Transverse colon (tissue), 4 donors: ENCODE measurements around the gene PPFIBP2. TPM values are rescaled to one million over a fixed set of nuclear protein-coding genes. Genes with fewer than 3 reads are reported as not detected.

Experiments used
- DNase-seq: peaks from one replicate; pipeline ENCODE4 v3.0.0-alpha.2; 2019
- H3K27ac ChIP-seq, 4 donors: fragments of 200-600 bp; sonication (generic); 2 replicates each; pipeline ENCODE4 v1.5.1; 2016 to 2018; ENCODE audit warnings: inconsistent platforms in 4 of 4
- H3K27me3 ChIP-seq: fragments of 200-600 bp; sonication (generic); 2 replicates; pipeline ENCODE4 v1.5.1; 2017; ENCODE audit warnings: inconsistent platforms
- H3K36me3 ChIP-seq, 4 donors: fragments of 200-600 bp; sonication (generic); 2 replicates each; pipeline ENCODE4 v1.5.1; 2017 to 2019; ENCODE audit warnings: inconsistent platforms in 4 of 4
- H3K4me1 ChIP-seq, 4 donors: fragments of 200-600 bp; sonication (generic); 2 replicates each; pipeline ENCODE4 v1.5.1; 2017 to 2020; ENCODE audit warnings: inconsistent platforms in 4 of 4
- H3K4me3 ChIP-seq, 4 donors: fragments of 200-600 bp; sonication (generic); 1 replicate in 1 of 4; 2 replicates in 3 of 4; pipeline versions ENCODE4 v1.5.1 to v1.6.1; 2017 to 2019; ENCODE audit warnings: inconsistent platforms in 4 of 4
- H3K9me3 ChIP-seq, 2 donors: fragments of 200-600 bp; sonication (generic); 2 replicates each; pipeline ENCODE4 v1.5.1; 2017 to 2019; ENCODE audit warnings: inconsistent platforms in 2 of 2
- CTCF ChIP-seq, 5 experiments: fragments of 200-600 bp in 3 of 5; fragments of 450-650 bp in 2 of 5; sonication (generic) in 3 of 5; IDR thresholded peaks; 1 replicate in 2 of 5; 2 replicates in 3 of 5; pipeline ENCODE4 v1.5.1; 2016 to 2017; ENCODE audit warnings: antibody characterized with exemption in 5 of 5, inconsistent platforms in 3 of 5, mild to moderate bottlenecking in 2 of 5, moderate library complexity in 1 of 5
- EP300 ChIP-seq: sonication (generic); formaldehyde crosslinking; IDR thresholded peaks from one replicate; pipeline ENCODE4 v1.6.1; 2017; ENCODE audit warnings: antibody characterized with exemption, low read depth
- POLR2A ChIP-seq: fragments of 450-650 bp; IDR thresholded peaks from one replicate; pipeline ENCODE4 v1.6.1; 2016; ENCODE audit warnings: antibody characterized with exemption, mild to moderate bottlenecking, moderate library complexity
- POLR2AphosphoS5 ChIP-seq, 3 donors: sonication (generic); formaldehyde crosslinking; IDR thresholded peaks; one replicate each; pipeline ENCODE4 v1.6.1; 2016; ENCODE audit warnings: antibody characterized with exemption in 3 of 3
- WGBS, 2 donors: methylation state at CpG; one replicate each; pipeline ENCODE4 v1.1.5; 2018; ENCODE audit warnings: low coverage in 1 of 2; 5-methylcytosine and 5-hydroxymethylcytosine counted together
- in situ Hi-C, 4 donors: fragments of 200-750 bp; cut with MboI; loops; one replicate each; pipeline versions ENCODE4 v1.15.0 to v1.15.1; 2017; ENCODE audit warnings: low sequenced_read_pairs in 3 of 4, low pct_ligation_motif_present in 1 of 4, low pct_unique_long_range_greater_than_20kb in 1 of 4
- intact Hi-C: fragments of 100-400 bp; cut with DNase I; formaldehyde crosslinking; loops from one replicate; pipeline ENCODE4 v1.15.1; 2023; ENCODE audit warnings: low total_unique reads
- total RNA-seq, 4 donors: library from RNA; depleted of rRNA; stranded (reverse); fragments of >200 nt; gene quantifications; one replicate each; pipeline ENCODE4 v1.1.0, GENCODE V29; 2016

PPFIBP2 gene
- total RNA-seq, 4 donors from 2014 or later: 36.0 to 257 (median 83.3) TPM

DNA sequence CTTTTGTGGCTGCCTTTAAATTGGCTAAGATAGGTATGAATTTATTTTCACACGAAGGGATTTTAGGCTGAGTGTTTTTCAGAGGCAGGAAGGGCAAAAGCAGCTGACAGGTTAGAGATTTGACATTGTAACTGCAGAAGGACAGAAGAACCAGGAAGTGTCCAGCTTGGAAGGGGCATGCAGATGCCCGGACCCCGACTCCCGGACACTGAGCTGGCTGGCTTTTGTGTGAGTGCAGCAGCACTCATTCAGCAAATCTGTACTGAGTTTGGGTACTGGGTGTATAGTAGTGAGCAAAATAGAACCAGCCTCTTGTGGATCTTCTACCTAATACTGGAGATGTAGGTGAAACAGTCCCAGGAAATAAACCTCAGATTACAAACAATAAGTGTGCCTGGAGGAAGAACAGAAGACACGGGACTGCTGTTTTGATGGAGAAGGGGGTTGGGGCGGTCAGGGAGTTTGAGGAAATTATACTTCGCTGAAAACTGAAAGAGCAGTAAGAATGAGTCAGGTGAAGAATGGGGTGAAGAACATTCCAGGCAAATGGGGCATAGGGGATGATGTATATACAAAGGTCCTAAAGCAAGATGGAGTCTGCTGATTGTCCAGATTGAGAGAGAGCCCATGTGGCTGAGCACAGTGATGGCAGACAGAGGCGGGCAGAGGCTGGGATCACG lies 64.6 kb downstream of the PPFIBP2 start:
- intact Hi-C loops: no loop called here
- DNase-seq: no peak

DNA sequence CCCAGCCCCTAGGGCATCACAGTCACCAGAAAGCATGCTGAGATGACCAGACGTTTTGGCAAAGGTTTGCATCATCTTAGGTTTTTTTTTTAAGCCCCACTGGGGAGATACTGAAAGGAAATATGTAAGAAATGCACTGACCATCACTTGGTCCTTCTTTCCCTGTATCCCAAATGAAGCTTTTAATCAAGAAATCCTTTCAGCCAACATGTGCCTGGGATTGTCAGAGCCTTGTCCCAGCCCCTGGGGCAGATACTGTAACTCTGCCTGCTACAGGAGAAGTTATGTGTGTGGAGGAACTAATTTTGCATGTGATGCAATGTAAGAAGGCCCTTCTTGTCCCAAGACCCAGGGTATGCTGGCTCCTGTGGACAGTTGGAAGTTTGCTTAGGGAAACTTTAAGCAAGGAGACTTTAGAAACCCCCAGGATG lies 65.6 kb downstream of the PPFIBP2 start:
- in situ Hi-C loops: no loop called here
- no peak for DNase-seq
- peak overlapping the region; percentile 86 to 92 (median 88) for H3K27ac ChIP-seq
- no peak overlapping the region for H3K4me3 ChIP-seq
- WGBS, 2 donors: 20 to 41% methylated on average over 1 of the region's 1 CpG
- H3K36me3 ChIP-seq: no peaks in the 10 kb centered on the region
- H3K27me3 ChIP-seq: no peaks in the 10 kb centered on the region
- TF ChIP-seq POLR2AphosphoS5 (IDR thresholded peaks at IDR 0.05) (no peak), CTCF (IDR thresholded peaks at IDR 0.05) (no peak), POLR2A (no peak), EP300 (no peak)
- H3K4me1 ChIP-seq: peaks cover 26 to 76% (median 43%) of the 10 kb centered on the region in 4 donors
- intact Hi-C loops: no loop called here
- H3K9me3 ChIP-seq: no peaks in the 10 kb centered on the region

More for the DNA sequence above, 64.6 kb downstream of the PPFIBP2 start:
- in situ Hi-C loops: no loop called here
- Histone ChIP-seq H3K27ac (peak overlapping the region; percentile 86 to 92 (median 88)), H3K27me3 (no peaks in the 10 kb centered on the region), H3K36me3 (no peaks in the 10 kb centered on the region), H3K4me1 (peaks cover 33 to 78% (median 52%) of the 10 kb centered on the region in 4 donors), H3K4me3 (peak overlapping the region in 3 of 4 donors; percentile 3 to 35 (median 23)), H3K9me3 (no peaks in the 10 kb centered on the region)
- TF ChIP-seq CTCF (IDR thresholded peaks at IDR 0.05) (no peak), EP300 (no peak), POLR2A (no peak), POLR2AphosphoS5 (IDR thresholded peaks at IDR 0.05) (no peak)
- WGBS, 2 donors: 39 to 47% methylated on average over 8 to 9 of the region's 9 CpGs

- H3K9me3 ChIP-seq: no peaks in the 10 kb centered on the region
- H3K4me3 ChIP-seq: no peak overlapping the region
- TF ChIP-seq POLR2A (no peak), EP300 (no peak), POLR2AphosphoS5 (IDR thresholded peaks at IDR 0.05) (no peak), CTCF (IDR thresholded peaks at IDR 0.05) (no peak)
- DNase-seq: no peak
- in situ Hi-C loops: no loop called here
- intact Hi-C loops: no loop called here
- H3K36me3 ChIP-seq: no peaks in the 10 kb centered on the region
- peaks cover 20 to 69% (median 35%) of the 10 kb centered on the region in 4 donors for H3K4me1 ChIP-seq
- peak overlapping the region in 1 of 4 donors; percentile 9 for H3K27ac ChIP-seq
- H3K27me3 ChIP-seq: no peaks in the 10 kb centered on the region
- WGBS, 2 donors: 76% methylated on average over 2 of the region's 2 CpGs; no CpG with 5 or more reads in 1 of the 2 donors
These were observed 67.3 kb downstream of the PPFIBP2 start for GRCh38 chr11:7581021-7581590.

GRCh38 chr11:7582338-7582985 lies 68.7 kb downstream of the PPFIBP2 start:
- no peak for DNase-seq
- intact Hi-C loops: no loop called here
- in situ Hi-C loops: no loop called here
- Histone ChIP-seq H3K9me3 (no peaks in the 10 kb centered on the region), H3K4me3 (no peak overlapping the region), H3K27ac (no peak overlapping the region), H3K36me3 (no peaks in the 10 kb centered on the region), H3K4me1 (peaks cover 9 to 64% (median 25%) of the 10 kb centered on the region in 4 donors), H3K27me3 (no peaks in the 10 kb centered on the region)
- WGBS, 2 donors: 58 to 60% methylated on average over 1 to 2 of the region's 2 CpGs
- TF ChIP-seq EP300 (no peak), POLR2AphosphoS5 (IDR thresholded peaks at IDR 0.05) (no peak), POLR2A (no peak), CTCF (IDR thresholded peaks at IDR 0.05) (no peak)
